ENCODE results near the gene ATP1B3. TPM values are rescaled to one million over a fixed set of nuclear protein-coding genes. Genes with fewer than 3 reads are reported as not detected.
"Not testable (repeated sequence)": the region's sequence is repeated elsewhere in the genome, so short reads cannot be mapped to it uniquely, and the experiment has no call there.

ATP1B3 gene
- total RNA-seq, 1 donor from 2014 or later = 184 TPM

DNA sequence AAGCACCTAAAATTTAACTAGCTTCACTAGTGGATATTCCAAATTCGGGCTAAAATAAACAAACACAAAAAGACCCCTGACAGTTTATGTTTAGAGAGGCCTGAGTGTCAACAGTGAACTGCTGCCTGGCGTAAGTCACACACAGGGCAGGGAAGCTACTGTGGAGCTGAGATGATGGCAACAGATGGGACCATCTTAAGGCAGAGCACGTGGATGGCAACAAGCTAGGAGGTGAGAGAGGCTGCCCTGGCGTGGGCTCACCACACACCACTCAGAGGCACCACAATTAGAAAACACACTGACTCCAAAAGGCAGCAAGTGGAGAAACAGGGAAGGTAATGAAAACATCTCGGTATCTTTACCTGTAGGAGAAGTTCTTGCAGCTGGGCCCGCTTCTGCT lies 93.3 kb downstream of the ATP1B3 start:
- Mint-ChIP-seq H3K27me3 (ENCODE audit: unreplicated experiment) (no peaks in the 10 kb centered on the region), H3K4me3 (ENCODE audit: unreplicated experiment) (no peak overlapping the region), H3K9me3 (ENCODE audit: unreplicated experiment) (no peaks in the 10 kb centered on the region), H3K4me1 (ENCODE audit: low read depth, unreplicated experiment) (no peaks in the 10 kb centered on the region), H3K27ac (ENCODE audit: unreplicated experiment) (no peak overlapping the region), H3K36me3 (ENCODE audit: unreplicated experiment) (no peaks in the 10 kb centered on the region)
- TF ChIP-seq, protein P1, sequence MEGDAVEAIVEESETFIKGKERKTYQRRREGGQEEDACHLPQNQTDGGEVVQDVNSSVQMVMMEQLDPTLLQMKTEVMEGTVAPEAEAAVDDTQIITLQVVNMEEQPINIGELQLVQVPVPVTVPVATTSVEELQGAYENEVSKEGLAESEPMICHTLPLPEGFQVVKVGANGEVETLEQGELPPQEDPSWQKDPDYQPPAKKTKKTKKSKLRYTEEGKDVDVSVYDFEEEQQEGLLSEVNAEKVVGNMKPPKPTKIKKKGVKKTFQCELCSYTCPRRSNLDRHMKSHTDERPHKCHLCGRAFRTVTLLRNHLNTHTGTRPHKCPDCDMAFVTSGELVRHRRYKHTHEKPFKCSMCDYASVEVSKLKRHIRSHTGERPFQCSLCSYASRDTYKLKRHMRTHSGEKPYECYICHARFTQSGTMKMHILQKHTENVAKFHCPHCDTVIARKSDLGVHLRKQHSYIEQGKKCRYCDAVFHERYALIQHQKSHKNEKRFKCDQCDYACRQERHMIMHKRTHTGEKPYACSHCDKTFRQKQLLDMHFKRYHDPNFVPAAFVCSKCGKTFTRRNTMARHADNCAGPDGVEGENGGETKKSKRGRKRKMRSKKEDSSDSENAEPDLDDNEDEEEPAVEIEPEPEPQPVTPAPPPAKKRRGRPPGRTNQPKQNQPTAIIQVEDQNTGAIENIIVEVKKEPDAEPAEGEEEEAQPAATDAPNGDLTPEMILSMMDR (IDR thresholded peaks at IDR 0.05; ENCODE audit: partially characterized antibody, unreplicated experiment) = no peak
- no peak for DNase-seq

DNA sequence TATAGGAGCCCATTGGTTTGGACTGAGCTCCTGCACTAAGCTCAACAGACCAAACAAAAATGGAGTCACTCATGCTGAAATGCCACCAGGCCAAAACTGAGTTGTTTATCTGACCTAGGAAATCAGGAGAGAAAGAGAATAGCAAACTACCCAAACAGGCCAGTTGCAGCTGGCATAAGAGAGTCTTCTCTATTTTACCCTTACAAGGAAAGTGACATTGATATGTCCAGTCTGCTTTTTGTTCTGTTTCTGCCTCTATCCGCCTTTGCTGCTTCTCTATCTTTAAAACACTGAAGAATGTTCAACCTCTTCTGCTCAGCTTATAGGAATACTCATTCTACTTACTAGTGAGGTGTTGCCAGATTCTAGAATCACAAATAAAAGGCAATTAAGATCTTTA lies 95.1 kb downstream of the ATP1B3 start:
- Mint-ChIP-seq H3K4me3 (ENCODE audit: unreplicated experiment) (no peak overlapping the region), H3K27ac (ENCODE audit: unreplicated experiment) (no peak overlapping the region), H3K4me1 (ENCODE audit: low read depth, unreplicated experiment) (no peaks in the 10 kb centered on the region), H3K9me3 (ENCODE audit: unreplicated experiment) (no peaks in the 10 kb centered on the region), H3K36me3 (ENCODE audit: unreplicated experiment) (no peaks in the 10 kb centered on the region), H3K27me3 (ENCODE audit: unreplicated experiment) (no peaks in the 10 kb centered on the region)
- no peak for DNase-seq
- TF ChIP-seq, protein P1 (IDR thresholded peaks at IDR 0.05; ENCODE audit: partially characterized antibody, unreplicated experiment) = no peak

DNA sequence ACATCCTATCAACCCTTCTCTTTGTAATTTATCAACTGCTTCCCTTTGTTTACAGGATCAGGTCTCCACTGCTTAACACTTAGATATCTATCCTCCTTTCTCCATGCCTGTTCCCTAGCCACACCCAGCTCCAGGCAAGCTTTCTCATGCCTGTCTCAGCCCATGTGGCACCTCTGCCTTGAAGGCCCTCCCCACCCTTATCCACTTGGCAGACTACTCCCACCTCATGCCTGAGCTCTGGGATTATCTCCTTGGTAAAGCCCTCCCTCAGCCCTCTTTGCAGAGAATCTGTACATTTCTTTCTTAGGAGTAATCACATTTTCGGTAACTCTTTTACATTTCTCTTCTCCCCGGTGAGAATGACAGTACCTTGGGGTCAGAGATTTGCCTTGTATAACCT lies 96.0 kb downstream of the ATP1B3 start:
- H3K27ac Mint-ChIP-seq (ENCODE audit: unreplicated experiment) = no peak overlapping the region
- H3K9me3 Mint-ChIP-seq (ENCODE audit: unreplicated experiment) = no peaks in the 10 kb centered on the region
- TF ChIP-seq, protein P1 (IDR thresholded peaks at IDR 0.05; ENCODE audit: partially characterized antibody, unreplicated experiment) = no peak
- H3K27me3 Mint-ChIP-seq (ENCODE audit: unreplicated experiment) = no peaks in the 10 kb centered on the region
- no peak overlapping the region for H3K4me3 Mint-ChIP-seq (ENCODE audit: unreplicated experiment)
- H3K4me1 Mint-ChIP-seq (ENCODE audit: low read depth, unreplicated experiment) = no peaks in the 10 kb centered on the region
- H3K36me3 Mint-ChIP-seq (ENCODE audit: unreplicated experiment) = no peaks in the 10 kb centered on the region
- no peak for DNase-seq

DNA sequence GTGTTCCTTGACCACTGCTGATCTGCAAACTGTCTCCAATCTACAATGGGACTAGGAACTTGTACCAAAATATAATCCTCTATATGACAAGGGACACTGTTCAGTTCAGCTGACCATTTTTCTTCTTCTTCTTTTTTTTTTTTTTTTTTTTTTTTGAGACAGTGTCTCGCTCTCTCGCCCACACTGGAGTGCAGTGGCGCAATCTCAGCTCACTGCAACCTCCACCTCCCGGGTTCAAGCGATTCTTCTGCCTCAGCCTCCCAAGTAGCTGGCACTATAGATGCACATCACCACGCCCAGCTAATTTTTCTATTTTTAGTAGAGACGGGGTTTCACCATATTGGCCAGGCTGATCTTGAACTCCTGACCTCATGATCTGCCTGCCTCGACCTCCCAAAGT lies 98.3 kb downstream of the ATP1B3 start:
- H3K27me3 Mint-ChIP-seq (ENCODE audit: unreplicated experiment); H3K4me1 Mint-ChIP-seq (ENCODE audit: low read depth, unreplicated experiment); H3K4me3 Mint-ChIP-seq (ENCODE audit: unreplicated experiment); H3K36me3 Mint-ChIP-seq (ENCODE audit: unreplicated experiment); H3K27ac Mint-ChIP-seq (ENCODE audit: unreplicated experiment); H3K9me3 Mint-ChIP-seq (ENCODE audit: unreplicated experiment); DNase-seq: not testable (repeated sequence)

Other genes with a start within 250 kb of the ATP1B3 start
- 95.0 TPM for gene RNF7, start 138.3 kb upstream of the ATP1B3 start, total RNA-seq (ENCODE audit: unreplicated experiment)
- not detected for gene GRK7, start 113.2 kb upstream of the ATP1B3 start, total RNA-seq (ENCODE audit: unreplicated experiment)